Stomach (tissue), 4 donors: ENCODE data around the gene MOV10L1.

Experiments used
- CTCF ChIP-seq, 7 experiments: fragments of 450-650 bp in 4 of 7; fragments of 200-600 bp in 3 of 7; sonication (generic) in 3 of 7; IDR thresholded peaks; one replicate each; pipeline ENCODE4 v1.5.1; 2016 to 2019; ENCODE audit warnings: antibody characterized with exemption in 7 of 7, control low read depth in 2 of 7, mild to moderate bottlenecking in 1 of 7
- EP300 ChIP-seq: sonication (generic); formaldehyde crosslinking; IDR thresholded peaks from one replicate; pipeline ENCODE4 v1.6.1; 2017; ENCODE audit warnings: antibody characterized with exemption
- POLR2A ChIP-seq, 4 donors: fragments of 450-650 bp; IDR thresholded peaks; one replicate each; pipeline ENCODE4 v1.6.1; 2016; ENCODE audit warnings: antibody characterized with exemption in 4 of 4, control low read depth in 2 of 4, mild to moderate bottlenecking in 1 of 4, moderate library complexity in 1 of 4

- no peak for TF ChIP-seq CTCF (IDR thresholded peaks at IDR 0.05)
- no peak for TF ChIP-seq POLR2A (IDR thresholded peaks at IDR 0.05)
- no peak for TF ChIP-seq EP300
Observed at GRCh38 chr22:50072714-50073538, 16.9 kb upstream of the MOV10L1 start.
